Spleen (tissue), 7 donors: ENCODE results near the gene GLG1.

Experiments used
- CTCF ChIP-seq, 11 experiments: fragments of 200-600 bp in 7 of 11; fragments of 450-650 bp in 4 of 11; sonication (generic) in 4 of 11; IDR thresholded peaks in 8 of 11; conservative IDR thresholded peaks in 3 of 11; 1 replicate in 7 of 11; 2 replicates in 4 of 11; pipeline versions ENCODE4 v1.4.0 to v1.8.0; 2016 to 2021; ENCODE audit warnings: antibody characterized with exemption in 11 of 11, inconsistent platforms in 4 of 11, mild to moderate bottlenecking in 1 of 11
- POLR2A ChIP-seq, 3 donors: fragments of 450-650 bp; IDR thresholded peaks; one replicate each; pipeline ENCODE4 v1.5.1; 2017; ENCODE audit warnings: antibody characterized with exemption in 3 of 3, mild to moderate bottlenecking in 1 of 3
- POLR2AphosphoS5 ChIP-seq, 3 donors: sonication (generic); formaldehyde crosslinking; IDR thresholded peaks; one replicate each; pipeline ENCODE4 v1.5.1; 2017; ENCODE audit warnings: antibody characterized with exemption in 3 of 3
- donor health status: DM: no; HTN: no; CAD: no; lungs with moderate emphysema.
- donor health status: DM: no; HTN: no; CAD: no.
- donor health status: DM: no; HTN: no; CAD: no.

GRCh38 chr16:74582970-74583369 lies 23.9 kb downstream of the GLG1 start:
- TF ChIP-seq CTCF (IDR thresholded peaks at IDR 0.05 in 8 of 11, conservative IDR thresholded peaks at IDR 0.05 in 3 of 11) (no peak), POLR2A (IDR thresholded peaks at IDR 0.05) (no peak), POLR2AphosphoS5 (IDR thresholded peaks at IDR 0.05) (no peak)
